HG03565 (cell line): ENCODE data around the gene FBXO8.

ENCODE experiments used
- ATAC-seq: cut with Tn5 transposase; IDR thresholded peaks from one replicate; pipeline ENCODE4 v1.9.1; 2021; ENCODE audit warnings: mild to moderate bottlenecking, moderate library complexity; ENCODE audit not compliant: unreplicated experiment

The FBXO8 gene

DNA sequence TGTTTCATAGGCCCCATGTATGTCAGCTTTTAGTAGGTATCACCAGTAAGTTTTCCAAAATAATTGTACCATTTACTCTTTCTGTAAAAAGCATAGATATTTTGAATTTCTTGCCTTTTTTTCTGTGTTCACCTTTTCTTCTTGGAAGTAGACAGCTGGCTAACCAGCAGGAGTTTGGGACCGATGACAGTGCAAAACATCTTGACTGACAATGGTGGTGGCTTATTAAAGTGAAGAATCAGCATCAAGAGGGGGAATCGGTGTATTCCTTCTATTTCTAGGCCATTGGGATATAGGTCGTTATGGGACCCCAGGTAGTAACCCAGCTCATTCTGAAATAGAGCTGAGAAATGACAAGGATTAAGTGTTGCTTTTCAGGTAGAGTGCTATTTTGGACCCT is 3.4 kb upstream of the FBXO8 start:
- ATAC-seq = no peak

- ATAC-seq = no peak
Observed at GRCh38 chr4:174284487-174284886, 1.0 kb upstream of the FBXO8 start.

DNA sequence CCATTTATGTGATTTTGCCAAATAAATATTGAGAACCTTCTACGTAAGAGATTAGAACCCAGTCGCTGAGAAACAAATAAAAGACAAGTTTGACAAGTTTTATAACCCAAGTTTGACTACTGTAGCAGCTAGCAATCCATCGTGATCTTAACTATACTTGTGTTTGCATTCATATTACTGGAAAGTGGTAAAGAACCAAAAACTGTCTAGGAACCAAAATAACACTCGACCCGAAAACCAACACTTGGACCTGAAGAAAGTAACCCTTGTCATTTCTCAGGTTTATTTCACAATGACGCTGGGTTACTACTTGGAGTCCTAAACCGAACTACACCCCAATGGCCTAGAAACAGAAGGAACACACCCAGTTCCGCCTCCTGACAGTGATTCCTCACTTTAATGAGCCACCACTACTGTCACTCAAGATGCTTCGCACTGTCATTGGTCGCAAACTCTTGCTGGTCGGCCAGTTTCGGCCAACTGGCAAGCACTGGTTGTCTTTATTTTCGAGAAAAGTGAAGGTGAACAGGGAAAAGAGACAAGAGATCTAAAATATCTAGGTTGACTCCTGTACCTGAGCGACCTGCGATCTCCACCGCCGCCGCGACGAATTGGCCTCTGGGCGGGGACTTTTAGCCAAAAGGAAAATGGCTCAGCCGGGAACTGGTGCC is 496 bp downstream of the FBXO8 start:
- ATAC-seq = peak; percentile 99

GRCh38 chr4:174281901-174282300 is 1.6 kb downstream of the FBXO8 start:
- no peak for ATAC-seq

DNA sequence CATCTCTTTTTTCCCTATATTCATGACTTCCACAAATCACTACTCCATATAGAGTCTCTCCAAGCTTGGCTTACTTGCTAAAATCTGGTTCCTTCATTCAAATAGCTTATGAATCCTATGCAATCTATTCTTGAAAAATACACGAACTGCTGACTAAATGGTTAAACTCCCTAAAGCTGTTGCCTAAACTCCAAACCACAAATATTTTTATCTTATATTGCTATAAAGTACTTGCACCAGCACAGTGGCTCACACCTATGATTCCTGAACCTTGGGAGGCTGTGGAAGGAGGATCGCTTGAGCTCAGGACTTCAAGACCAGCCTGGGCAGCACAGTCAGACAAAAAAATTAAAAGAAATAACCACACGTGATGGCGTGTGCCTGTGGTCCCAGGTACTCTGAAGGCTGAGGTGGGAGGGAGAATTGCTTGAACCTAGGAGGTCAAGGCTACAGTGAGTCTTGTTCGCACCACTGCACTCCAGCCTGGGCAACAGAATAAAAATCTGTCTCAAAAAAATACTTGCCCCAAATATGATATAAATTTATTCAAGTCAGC is 2.2 kb downstream of the FBXO8 start:
- ATAC-seq = no peak

GRCh38 chr4:174279433-174280155 is 3.9 kb downstream of the FBXO8 start:
- no peak for ATAC-seq

DNA sequence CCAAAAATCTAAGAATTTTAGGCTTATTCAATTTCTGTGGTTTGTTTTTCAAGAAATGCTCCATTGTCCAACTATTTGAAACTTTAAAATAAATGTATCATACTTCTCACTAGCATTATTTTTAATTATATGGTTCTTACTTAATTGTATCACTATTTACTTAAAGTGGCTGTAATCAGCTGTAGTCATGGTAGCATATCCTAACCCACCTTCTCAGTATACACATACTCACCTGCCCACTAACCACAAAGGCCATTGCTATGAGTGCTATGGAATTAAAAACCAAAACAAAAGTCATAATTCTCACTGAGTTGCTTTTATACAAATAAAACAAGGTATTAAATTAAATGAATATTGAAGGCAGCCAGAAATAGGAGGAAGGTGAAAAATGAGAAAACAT is 5.0 kb downstream of the FBXO8 start:
- ATAC-seq = no peak

- no peak for ATAC-seq
Observed at GRCh38 chr4:174277433-174277832, 6.0 kb downstream of the FBXO8 start.

- no peak for ATAC-seq
Observed at GRCh38 chr4:174275101-174275500, 8.4 kb downstream of the FBXO8 start.

DNA sequence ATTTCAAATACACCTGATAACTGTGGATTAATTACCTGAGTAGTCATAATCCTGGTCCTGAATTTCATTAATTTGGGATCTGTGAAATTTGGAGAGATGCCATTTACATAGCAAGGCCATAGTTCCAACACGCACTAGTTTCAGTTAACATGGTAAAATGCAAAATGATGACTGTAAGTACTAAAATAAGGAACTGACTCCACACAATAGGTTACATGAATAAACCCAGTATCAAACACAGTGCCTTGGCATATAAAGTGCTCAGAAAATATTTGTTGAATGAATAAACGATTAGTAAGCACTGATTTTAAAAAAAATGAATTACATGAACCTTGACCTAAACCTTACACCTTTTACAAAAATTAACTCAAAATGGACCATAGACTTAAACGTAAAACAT is 9.0 kb downstream of the FBXO8 start:
- no peak for ATAC-seq

DNA sequence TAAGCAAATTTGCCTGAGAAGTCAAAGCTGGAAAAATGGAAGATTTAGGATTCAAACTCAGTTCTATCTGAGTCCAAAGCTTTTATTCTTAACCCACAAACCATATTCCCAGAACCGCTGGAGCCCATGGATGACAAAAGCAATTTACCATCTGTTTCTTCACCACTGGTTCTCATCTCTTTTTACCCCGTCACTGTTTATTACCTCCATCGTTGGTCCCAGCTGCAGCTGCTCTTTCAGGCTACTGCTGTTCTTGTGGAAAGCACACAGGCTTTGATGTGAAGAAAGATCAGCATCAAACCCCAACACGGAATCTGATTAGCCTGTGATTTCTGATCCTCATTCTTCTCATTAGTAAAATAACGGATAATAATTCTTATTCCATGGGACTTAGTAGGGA is 9.5 kb downstream of the FBXO8 start:
- ATAC-seq = no peak

DNA sequence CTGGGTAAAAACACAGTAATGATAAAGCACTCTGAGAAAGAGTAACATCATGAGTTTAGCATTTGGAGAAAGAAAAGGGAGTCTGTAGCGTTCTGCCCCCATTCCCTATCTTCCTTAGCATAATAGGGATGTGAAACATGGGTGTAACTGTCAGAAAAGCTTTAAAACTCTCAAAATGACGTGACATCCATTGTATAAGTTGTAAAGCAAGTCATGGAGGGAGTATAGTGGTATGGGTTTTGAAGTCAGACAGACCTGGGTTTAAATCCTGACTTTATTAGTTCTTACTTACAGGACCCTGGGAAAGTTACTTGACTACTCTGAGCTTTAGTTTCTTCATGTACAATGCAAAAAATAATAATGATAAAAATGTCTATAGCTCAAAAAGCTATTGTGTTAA is 17.1 kb downstream of the FBXO8 start:
- no peak for ATAC-seq

DNA sequence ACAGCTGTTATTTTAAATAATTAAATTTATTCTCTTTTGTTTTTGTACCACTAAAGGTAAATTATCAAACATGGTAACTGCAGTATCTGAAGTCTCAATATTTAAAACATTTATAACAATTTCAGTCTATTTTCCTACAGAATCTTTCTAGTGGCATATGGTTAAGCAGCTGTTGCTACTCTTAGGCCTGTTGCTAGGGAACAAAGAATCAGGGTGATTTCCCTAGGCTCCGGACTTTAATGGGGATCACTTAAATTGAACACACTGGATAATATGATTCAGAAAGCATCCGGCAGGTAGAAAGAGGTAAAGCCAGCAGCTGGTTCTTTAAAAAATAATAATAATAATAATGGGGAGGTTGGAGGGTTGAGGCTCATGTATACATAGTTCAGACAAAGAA is 17.6 kb downstream of the FBXO8 start:
- no peak for ATAC-seq

DNA sequence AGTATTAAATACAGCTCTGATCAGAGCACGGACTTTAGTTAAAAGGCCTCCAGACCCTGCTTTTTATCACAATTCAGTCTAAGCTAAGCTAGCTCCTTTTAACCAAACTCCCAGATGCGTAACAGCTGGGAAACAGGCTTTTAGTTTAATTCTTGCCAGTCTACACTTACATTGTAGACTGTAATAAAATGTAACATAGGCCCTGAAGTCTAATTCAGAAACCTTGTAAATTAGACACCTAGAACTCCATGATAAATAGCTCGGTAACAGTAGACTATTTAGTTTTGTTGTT is 20.1 kb downstream of the FBXO8 start:
- no peak for ATAC-seq

GRCh38 chr4:174262624-174263444 is 20.6 kb downstream of the FBXO8 start:
- ATAC-seq = no peak

DNA sequence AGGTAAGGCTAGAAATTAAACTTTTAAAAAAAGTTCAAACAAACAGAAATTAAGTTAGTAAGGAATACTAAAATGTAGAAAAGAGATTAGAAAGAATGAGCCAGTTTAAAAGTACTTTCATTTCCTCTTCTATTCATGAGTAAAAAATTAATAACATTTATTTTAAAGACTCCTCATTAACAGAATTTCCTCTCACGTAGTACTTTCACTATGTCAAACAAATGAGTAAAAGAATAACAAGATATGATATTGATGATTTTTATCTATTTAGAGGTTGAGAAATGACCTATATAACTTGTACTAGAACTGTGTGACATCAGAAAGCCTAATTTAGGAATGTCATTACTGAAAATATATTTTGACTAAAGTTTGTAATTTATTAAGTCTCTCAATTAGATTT is 22.0 kb downstream of the FBXO8 start:
- peak; percentile 36 for ATAC-seq

DNA sequence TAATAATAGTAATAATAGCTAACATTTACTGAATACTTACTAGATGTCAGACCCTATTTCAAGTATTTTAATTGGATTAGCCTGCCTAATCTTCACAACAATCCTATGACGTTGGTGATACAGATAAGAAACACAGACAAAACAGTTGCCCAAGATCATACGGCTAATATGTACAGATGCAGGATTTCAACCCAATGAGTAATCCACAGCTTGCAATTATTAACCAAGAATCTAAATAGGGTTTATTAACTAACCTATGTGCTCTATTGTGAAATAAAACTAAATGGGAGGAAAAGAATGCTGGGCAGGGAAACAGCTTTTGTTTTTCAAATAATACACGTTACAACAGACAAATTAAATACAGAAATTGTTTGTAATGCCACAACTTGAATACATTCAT is 23.4 kb downstream of the FBXO8 start:
- peak; percentile 32 for ATAC-seq

GRCh38 chr4:174259580-174259979 is 23.9 kb downstream of the FBXO8 start:
- no peak for ATAC-seq

DNA sequence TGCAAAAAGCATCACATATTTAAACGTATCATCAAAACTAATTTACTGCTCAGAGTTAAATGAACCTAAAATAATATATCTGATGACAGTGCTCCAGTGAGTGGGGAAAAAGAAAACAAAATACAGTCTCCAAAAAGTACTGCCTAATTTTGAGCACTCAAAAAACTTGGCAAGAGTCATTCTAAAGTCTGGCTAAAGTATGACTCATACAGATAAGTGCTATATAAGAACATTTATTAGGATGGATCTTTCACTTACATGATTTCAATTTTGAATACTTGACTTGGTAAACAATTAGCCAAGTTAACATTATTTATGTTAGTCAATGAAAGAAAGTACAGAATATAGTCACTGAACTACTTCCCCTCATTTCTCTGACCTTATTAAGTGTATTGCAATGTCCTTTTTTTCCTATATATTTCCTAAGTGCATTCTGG is 27.2 kb downstream of the FBXO8 start:
- ATAC-seq = no peak

GRCh38 chr4:174255786-174256185 is 27.7 kb downstream of the FBXO8 start:
- no peak for ATAC-seq

DNA sequence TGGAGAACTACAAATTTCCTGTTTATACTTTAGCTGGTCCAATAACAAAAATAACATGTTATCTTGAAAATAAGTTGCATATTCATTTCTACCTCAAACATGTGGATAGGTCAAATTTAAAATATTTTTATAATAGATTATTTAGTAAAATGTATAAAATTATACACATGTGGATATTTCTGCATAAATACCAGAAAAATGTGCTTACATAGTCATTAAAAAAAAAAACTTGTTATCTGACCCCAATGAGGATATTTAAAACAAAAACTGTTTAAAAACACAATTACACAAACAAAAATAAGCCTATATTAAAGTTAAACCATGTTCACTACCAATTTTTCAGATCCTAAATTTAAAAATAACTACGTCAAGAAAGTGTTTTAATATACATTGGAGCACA is 28.1 kb downstream of the FBXO8 start:
- ATAC-seq = no peak

GRCh38 chr4:174254613-174255012 is 28.9 kb downstream of the FBXO8 start:
- ATAC-seq = no peak
